ENCODE results near the gene KCNB1. TPM values are rescaled to one million over a fixed set of nuclear protein-coding genes. Genes with fewer than 3 reads are reported as not detected.

Gene KCNB1
- total RNA-seq, 1 experiment from 2014 or later: 0.09 TPM

GRCh38 chr20:49437057-49437456 lies 45.4 kb downstream of the KCNB1 start:
- no peak overlapping the region for H3K4me3 Mint-ChIP-seq (ENCODE audit: unreplicated experiment)
- Histone ChIP-seq H3K9me3 (no peaks in the 10 kb centered on the region), H3K4me1 (no peaks in the 10 kb centered on the region), H3K27me3 (replicated peaks; ENCODE audit: control insufficient read depth, insufficient read depth, low read length) (peaks cover 2% of the 10 kb centered on the region; the same call in 1 of the 2 replicates), H3K36me3 (ENCODE audit: control insufficient read depth, insufficient read depth, low read length) (no peaks in the 10 kb centered on the region), H3K4me3 (ENCODE audit: low read depth, low read length) (no peak overlapping the region)
- intact Hi-C loops (cut with micrococcal nuclease; ENCODE audit: unreplicated experiment): no loop called here
- DNase-seq: no peak
- H3K4me1 Mint-ChIP-seq (ENCODE audit: low read depth, unreplicated experiment): no peaks in the 10 kb centered on the region
- H3K36me3 Mint-ChIP-seq (ENCODE audit: insufficient read depth, unreplicated experiment): no peaks in the 10 kb centered on the region
- no peak overlapping the region for H3K27ac Mint-ChIP-seq (ENCODE audit: unreplicated experiment)
- H3K9me3 Mint-ChIP-seq (ENCODE audit: unreplicated experiment): no peaks in the 10 kb centered on the region
- BruUV-seq (replicated peaks): no TSS peak
- TF ChIP-seq, protein P1, sequence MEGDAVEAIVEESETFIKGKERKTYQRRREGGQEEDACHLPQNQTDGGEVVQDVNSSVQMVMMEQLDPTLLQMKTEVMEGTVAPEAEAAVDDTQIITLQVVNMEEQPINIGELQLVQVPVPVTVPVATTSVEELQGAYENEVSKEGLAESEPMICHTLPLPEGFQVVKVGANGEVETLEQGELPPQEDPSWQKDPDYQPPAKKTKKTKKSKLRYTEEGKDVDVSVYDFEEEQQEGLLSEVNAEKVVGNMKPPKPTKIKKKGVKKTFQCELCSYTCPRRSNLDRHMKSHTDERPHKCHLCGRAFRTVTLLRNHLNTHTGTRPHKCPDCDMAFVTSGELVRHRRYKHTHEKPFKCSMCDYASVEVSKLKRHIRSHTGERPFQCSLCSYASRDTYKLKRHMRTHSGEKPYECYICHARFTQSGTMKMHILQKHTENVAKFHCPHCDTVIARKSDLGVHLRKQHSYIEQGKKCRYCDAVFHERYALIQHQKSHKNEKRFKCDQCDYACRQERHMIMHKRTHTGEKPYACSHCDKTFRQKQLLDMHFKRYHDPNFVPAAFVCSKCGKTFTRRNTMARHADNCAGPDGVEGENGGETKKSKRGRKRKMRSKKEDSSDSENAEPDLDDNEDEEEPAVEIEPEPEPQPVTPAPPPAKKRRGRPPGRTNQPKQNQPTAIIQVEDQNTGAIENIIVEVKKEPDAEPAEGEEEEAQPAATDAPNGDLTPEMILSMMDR (IDR thresholded peaks at IDR 0.05; ENCODE audit: insufficient read depth in 1 of 2, low read depth in 1 of 2, low read length in 1 of 2, severe bottlenecking in 1 of 2, unreplicated experiment in 1 of 2): no peak
- CTCF ChIA-PET: no interaction called here
- H3K27me3 Mint-ChIP-seq (ENCODE audit: insufficient read depth, unreplicated experiment): peaks cover 36% of the 10 kb centered on the region
- POLR2A ChIA-PET: interaction anchor here (0.5 kb wide), 1 partner anchor 18 kb away, joined by 4 read pairs; no protein-coding TSS in a partner anchor

DNA sequence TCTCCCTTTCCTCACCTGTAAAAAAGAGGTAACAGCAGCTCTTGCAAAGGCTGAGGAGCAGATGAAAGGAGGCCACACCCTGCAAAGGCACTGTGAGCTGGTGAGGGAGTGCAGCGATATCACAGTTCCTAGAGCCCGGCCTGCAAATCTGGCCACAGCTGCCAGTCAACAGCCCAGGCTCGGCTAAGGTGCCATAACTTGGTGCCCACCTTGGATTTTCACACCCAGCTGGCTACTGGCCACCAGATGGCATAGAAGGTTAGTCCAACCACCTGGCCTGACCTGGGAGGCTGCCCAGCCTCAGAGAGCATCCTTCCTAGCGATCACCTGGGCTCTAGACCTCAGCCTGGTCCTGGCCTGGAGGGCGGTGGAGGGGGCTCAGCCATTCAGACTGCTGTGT lies 46.8 kb downstream of the KCNB1 start:
- TF ChIP-seq, protein P1 (IDR thresholded peaks at IDR 0.05; ENCODE audit: insufficient read depth in 1 of 2, low read depth in 1 of 2, low read length in 1 of 2, severe bottlenecking in 1 of 2, unreplicated experiment in 1 of 2): peak; percentile 28 to 48
- CTCF ChIA-PET: interaction anchor here (0.5 to 2.4 kb wide), 3 partner anchors 49 to 106 kb away, joined by 3 to 8 read pairs (median 3); no protein-coding TSS in a partner anchor
- Histone ChIP-seq H3K27me3 (replicated peaks; ENCODE audit: control insufficient read depth, insufficient read depth, low read length) (peaks cover 2% of the 10 kb centered on the region), H3K36me3 (ENCODE audit: control insufficient read depth, insufficient read depth, low read length) (no peaks in the 10 kb centered on the region), H3K4me3 (ENCODE audit: low read depth, low read length) (no peak overlapping the region), H3K9me3 (no peaks in the 10 kb centered on the region), H3K4me1 (no peaks in the 10 kb centered on the region)
- no peak overlapping the region for H3K27ac Mint-ChIP-seq (ENCODE audit: unreplicated experiment)
- no peak overlapping the region for H3K4me3 Mint-ChIP-seq (ENCODE audit: unreplicated experiment)
- no TSS peak for BruUV-seq (replicated peaks)
- peak in 1 of 2 experiments; percentile 26 for DNase-seq
- H3K9me3 Mint-ChIP-seq (ENCODE audit: unreplicated experiment): peaks cover 2% of the 10 kb centered on the region
- intact Hi-C loops (cut with micrococcal nuclease; ENCODE audit: unreplicated experiment): no loop called here
- peaks cover 36% of the 10 kb centered on the region for H3K27me3 Mint-ChIP-seq (ENCODE audit: insufficient read depth, unreplicated experiment)
- no peaks in the 10 kb centered on the region for H3K4me1 Mint-ChIP-seq (ENCODE audit: low read depth, unreplicated experiment)
- no peaks in the 10 kb centered on the region for H3K36me3 Mint-ChIP-seq (ENCODE audit: insufficient read depth, unreplicated experiment)
- POLR2A ChIA-PET: no interaction called here

GRCh38 chr20:49433333-49433732 lies 49.1 kb downstream of the KCNB1 start:
- Histone ChIP-seq H3K4me1 (no peaks in the 10 kb centered on the region), H3K36me3 (ENCODE audit: control insufficient read depth, insufficient read depth, low read length) (no peaks in the 10 kb centered on the region), H3K27me3 (replicated peaks; ENCODE audit: control insufficient read depth, insufficient read depth, low read length) (peaks cover 2% of the 10 kb centered on the region), H3K9me3 (no peaks in the 10 kb centered on the region), H3K4me3 (ENCODE audit: low read depth, low read length) (no peak overlapping the region)
- POLR2A ChIA-PET: no interaction called here
- BruUV-seq (replicated peaks): no TSS peak
- CTCF ChIA-PET: interaction anchor here (0.6 kb wide), 1 partner anchor 58 kb away, joined by 4 read pairs; no protein-coding TSS in a partner anchor
- Mint-ChIP-seq H3K27me3 (ENCODE audit: insufficient read depth, unreplicated experiment) (peaks cover 30% of the 10 kb centered on the region), H3K4me3 (ENCODE audit: unreplicated experiment) (no peak overlapping the region), H3K36me3 (ENCODE audit: insufficient read depth, unreplicated experiment) (no peaks in the 10 kb centered on the region), H3K4me1 (ENCODE audit: low read depth, unreplicated experiment) (no peaks in the 10 kb centered on the region), H3K9me3 (ENCODE audit: unreplicated experiment) (peaks cover 10% of the 10 kb centered on the region), H3K27ac (ENCODE audit: unreplicated experiment) (no peak overlapping the region)
- TF ChIP-seq, protein P1 (IDR thresholded peaks at IDR 0.05; ENCODE audit: insufficient read depth in 1 of 2, low read depth in 1 of 2, low read length in 1 of 2, severe bottlenecking in 1 of 2, unreplicated experiment in 1 of 2): no peak
- no peak for DNase-seq
- intact Hi-C loops (cut with micrococcal nuclease; ENCODE audit: unreplicated experiment): no loop called here

Measured in Caco-2 (cell line).